GM12801 (cell line): ENCODE measurements around the gene ULK3.

ENCODE experiments used
- CTCF ChIP-seq: IDR thresholded peaks from one replicate; pipeline ENCODE4 v1.5.1; 2011; ENCODE audit warnings: control low read depth; ENCODE audit not compliant: insufficient read length; ENCODE audit errors: extremely low read depth

ULK3 gene

GRCh38 chr15:74801311-74801997, 41.5 kb downstream of the ULK3 start:
- TF ChIP-seq CTCF: no peak

GRCh38 chr15:74800559-74801094, 42.3 kb downstream of the ULK3 start:
- no peak for TF ChIP-seq CTCF

- peak; percentile 22 for TF ChIP-seq CTCF
Measured at GRCh38 chr15:74799856-74800558, 42.9 kb downstream of the ULK3 start.

GRCh38 chr15:74799255-74799855, 43.6 kb downstream of the ULK3 start:
- no peak for TF ChIP-seq CTCF

GRCh38 chr15:74798388-74799254, 44.3 kb downstream of the ULK3 start:
- TF ChIP-seq CTCF: no peak

GRCh38 chr15:74795966-74796625, 46.9 kb downstream of the ULK3 start:
- TF ChIP-seq CTCF: no peak
